GM12872 (cell line): Measurements from ENCODE around the gene CDX1.

ENCODE experiments used
- TF ChIP-seq, protein P1 (sequence below): IDR thresholded peaks from 3 replicates; pipeline ENCODE4 v1.5.1; 2011; ENCODE audit warnings: low read depth, mild to moderate bottlenecking, low read length, moderate library complexity; ENCODE audit not compliant: insufficient read depth

CDX1 gene

GRCh38 chr5:150121448-150122157 is 45.0 kb upstream of the CDX1 start:
- TF ChIP-seq, protein P1, sequence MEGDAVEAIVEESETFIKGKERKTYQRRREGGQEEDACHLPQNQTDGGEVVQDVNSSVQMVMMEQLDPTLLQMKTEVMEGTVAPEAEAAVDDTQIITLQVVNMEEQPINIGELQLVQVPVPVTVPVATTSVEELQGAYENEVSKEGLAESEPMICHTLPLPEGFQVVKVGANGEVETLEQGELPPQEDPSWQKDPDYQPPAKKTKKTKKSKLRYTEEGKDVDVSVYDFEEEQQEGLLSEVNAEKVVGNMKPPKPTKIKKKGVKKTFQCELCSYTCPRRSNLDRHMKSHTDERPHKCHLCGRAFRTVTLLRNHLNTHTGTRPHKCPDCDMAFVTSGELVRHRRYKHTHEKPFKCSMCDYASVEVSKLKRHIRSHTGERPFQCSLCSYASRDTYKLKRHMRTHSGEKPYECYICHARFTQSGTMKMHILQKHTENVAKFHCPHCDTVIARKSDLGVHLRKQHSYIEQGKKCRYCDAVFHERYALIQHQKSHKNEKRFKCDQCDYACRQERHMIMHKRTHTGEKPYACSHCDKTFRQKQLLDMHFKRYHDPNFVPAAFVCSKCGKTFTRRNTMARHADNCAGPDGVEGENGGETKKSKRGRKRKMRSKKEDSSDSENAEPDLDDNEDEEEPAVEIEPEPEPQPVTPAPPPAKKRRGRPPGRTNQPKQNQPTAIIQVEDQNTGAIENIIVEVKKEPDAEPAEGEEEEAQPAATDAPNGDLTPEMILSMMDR, result no peak

DNA sequence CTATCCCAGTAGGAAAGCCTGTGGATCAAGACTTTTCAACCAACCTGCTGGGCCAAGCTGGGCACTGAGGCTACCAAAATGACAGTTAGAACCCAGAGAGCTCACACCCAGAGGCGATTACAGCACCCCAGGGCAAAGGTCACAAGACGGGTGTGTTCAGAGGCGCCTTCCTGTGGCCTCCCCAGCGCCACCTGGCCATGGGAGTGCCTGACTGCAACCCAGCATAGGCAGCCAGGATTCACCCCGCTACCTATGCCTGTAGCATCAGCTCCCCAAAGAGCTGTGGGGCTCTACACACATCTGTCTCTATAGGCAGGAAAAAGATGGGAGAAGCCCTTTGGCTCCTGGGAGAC is 44.4 kb upstream of the CDX1 start:
- TF ChIP-seq, protein P1, result peak; percentile 81

- TF ChIP-seq, protein P1, result no peak
Observed at GRCh38 chr5:150122536-150123481, 43.8 kb upstream of the CDX1 start.

DNA sequence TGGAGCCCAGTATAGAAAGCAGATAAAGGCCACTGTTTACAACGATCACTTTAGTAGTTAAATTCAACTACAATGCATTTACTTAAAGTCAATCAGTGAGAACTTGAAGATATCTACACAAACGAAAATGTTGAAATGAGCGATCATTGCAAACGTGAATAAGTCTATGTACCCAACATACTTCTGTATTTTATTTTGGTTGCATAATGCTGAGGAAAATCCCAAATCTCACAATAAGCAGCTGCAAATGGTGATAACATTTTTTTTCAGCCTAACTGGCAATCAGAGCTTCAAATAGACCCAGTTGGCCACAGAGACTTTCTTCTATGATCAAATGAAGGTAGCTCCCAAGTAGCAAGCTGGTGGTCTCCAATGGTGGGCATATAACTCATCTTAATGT is 43.0 kb upstream of the CDX1 start:
- TF ChIP-seq, protein P1, result no peak

GRCh38 chr5:150124111-150124557 is 42.4 kb upstream of the CDX1 start:
- TF ChIP-seq, protein P1, result no peak

DNA sequence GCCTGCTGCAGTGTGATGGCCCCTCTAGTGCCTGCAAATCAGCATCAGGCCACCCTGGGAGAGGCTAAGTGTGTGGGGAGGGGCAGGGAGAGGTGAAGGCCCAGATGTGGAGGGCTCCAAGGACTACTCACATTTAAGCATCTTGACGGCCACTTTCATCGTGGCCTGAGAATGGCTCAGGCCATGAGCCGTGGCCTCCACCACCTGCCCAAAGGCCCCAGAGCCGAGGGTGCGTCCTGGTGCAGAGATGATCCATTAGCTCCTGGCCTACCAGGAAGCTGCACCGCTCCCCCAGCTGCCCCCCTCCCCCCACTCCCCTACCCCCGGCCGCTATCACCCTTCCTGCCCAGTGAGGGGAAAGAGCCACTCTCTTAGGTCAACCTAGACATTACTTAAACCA is 42.0 kb upstream of the CDX1 start:
- TF ChIP-seq, protein P1, result no peak

- TF ChIP-seq, protein P1, result no peak
Observed at GRCh38 chr5:150125334-150125733, 41.2 kb upstream of the CDX1 start.
